Nephron progenitor cell (in vitro differentiated cells): Measurements from ENCODE around the gene THSD4.

Source experiments
- DNase-seq: peaks from one replicate; pipeline ENCODE4 v3.0.0; 2021
- H3K27ac Mint-ChIP-seq: 2 replicates; pipeline ENCODE4 v1.8.0; 2021; ENCODE audit warnings: mild to moderate bottlenecking, moderate library complexity, mixed read lengths
- H3K27me3 Mint-ChIP-seq: 2 replicates; pipeline ENCODE4 v1.8.0; 2021; ENCODE audit warnings: mild to moderate bottlenecking, low read depth, mixed read lengths; ENCODE audit not compliant: poor library complexity
- H3K36me3 Mint-ChIP-seq: 2 replicates; pipeline ENCODE4 v1.8.0; 2021; ENCODE audit warnings: low read depth, mixed read lengths
- H3K4me1 Mint-ChIP-seq: 2 replicates; pipeline ENCODE4 v1.8.0; 2021; ENCODE audit warnings: mixed read lengths
- H3K4me3 Mint-ChIP-seq: 2 replicates; pipeline ENCODE4 v1.8.0; 2021; ENCODE audit warnings: mild to moderate bottlenecking, moderate library complexity, mixed read lengths
- H3K9me3 Mint-ChIP-seq: 2 replicates; pipeline ENCODE4 v1.8.0; 2021; ENCODE audit warnings: mild to moderate bottlenecking, moderate library complexity, mixed read lengths
- TF ChIP-seq, protein P1 (sequence below): fragments of 200-600 bp; sonication (generic); IDR thresholded peaks from 2 replicates; pipeline ENCODE4 v1.5.0; 2021; ENCODE audit warnings: antibody characterized with exemption

THSD4 gene

DNA sequence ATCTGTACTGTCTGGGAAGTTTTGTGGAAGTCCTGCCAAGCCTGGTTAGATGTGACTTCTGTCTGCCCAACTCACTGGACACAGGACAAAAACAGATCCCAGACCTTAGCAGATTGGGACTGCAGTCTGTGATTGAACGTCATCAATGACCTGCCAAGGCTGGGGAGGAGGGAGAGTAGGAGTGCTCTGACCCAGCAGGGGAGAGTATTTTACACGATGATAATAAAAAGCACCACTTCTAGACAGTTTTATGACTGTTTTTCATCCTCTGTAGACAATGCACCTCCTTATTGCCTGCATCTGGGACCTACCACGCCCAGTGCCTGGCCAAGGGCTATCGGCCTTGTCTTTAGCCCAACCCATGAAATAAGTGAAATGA is 592.8 kb downstream of the THSD4 start:
- no peak overlapping the region for H3K27ac Mint-ChIP-seq
- TF ChIP-seq, protein P1, sequence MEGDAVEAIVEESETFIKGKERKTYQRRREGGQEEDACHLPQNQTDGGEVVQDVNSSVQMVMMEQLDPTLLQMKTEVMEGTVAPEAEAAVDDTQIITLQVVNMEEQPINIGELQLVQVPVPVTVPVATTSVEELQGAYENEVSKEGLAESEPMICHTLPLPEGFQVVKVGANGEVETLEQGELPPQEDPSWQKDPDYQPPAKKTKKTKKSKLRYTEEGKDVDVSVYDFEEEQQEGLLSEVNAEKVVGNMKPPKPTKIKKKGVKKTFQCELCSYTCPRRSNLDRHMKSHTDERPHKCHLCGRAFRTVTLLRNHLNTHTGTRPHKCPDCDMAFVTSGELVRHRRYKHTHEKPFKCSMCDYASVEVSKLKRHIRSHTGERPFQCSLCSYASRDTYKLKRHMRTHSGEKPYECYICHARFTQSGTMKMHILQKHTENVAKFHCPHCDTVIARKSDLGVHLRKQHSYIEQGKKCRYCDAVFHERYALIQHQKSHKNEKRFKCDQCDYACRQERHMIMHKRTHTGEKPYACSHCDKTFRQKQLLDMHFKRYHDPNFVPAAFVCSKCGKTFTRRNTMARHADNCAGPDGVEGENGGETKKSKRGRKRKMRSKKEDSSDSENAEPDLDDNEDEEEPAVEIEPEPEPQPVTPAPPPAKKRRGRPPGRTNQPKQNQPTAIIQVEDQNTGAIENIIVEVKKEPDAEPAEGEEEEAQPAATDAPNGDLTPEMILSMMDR = no peak
- DNase-seq = no peak
- peaks cover 3% of the 10 kb centered on the region for H3K27me3 Mint-ChIP-seq
- no peaks in the 10 kb centered on the region for H3K9me3 Mint-ChIP-seq
- H3K4me1 Mint-ChIP-seq = peaks cover 53% of the 10 kb centered on the region
- peaks cover 8% of the 10 kb centered on the region for H3K36me3 Mint-ChIP-seq
- no peak overlapping the region for H3K4me3 Mint-ChIP-seq

GRCh38 chr15:71708741-71709140 is 593.5 kb downstream of the THSD4 start:
- Mint-ChIP-seq H3K9me3 (no peaks in the 10 kb centered on the region), H3K36me3 (peaks cover 8% of the 10 kb centered on the region), H3K27me3 (peaks cover 3% of the 10 kb centered on the region), H3K4me3 (no peak overlapping the region), H3K4me1 (peaks cover 59% of the 10 kb centered on the region), H3K27ac (no peak overlapping the region)
- DNase-seq = no peak
- TF ChIP-seq, protein P1 = no peak

DNA sequence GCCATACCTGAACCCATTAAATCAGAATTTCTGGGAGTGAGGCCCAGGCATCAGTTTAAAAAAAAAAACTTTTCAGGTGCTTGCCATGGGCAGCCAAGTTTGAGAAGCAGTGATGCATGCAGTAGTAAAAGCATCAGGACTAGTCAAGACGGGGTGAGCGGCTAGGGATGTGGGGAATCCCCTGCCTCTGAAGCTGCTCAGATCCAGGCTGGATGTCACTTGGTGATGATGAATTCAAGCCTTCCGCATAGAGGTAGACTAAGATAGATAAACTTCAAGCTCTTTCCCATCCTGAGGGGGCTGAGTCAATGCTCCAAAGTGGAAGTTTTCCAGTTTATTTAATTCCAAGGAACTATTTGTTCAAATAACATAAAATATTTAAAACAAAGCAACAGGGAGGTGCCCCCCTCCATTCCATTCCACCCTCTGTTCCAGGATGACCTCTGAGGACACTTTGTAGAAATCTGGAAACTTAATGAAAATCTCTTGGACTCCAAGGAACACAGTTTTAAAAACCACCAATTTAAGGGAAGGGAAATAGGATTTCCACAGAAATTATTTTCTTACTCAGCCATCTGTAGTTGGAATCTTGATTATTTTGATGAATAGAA is 594.6 kb downstream of the THSD4 start:
- H3K4me1 Mint-ChIP-seq = peaks cover 56% of the 10 kb centered on the region
- DNase-seq = no peak
- H3K27ac Mint-ChIP-seq = no peak overlapping the region
- no peaks in the 10 kb centered on the region for H3K27me3 Mint-ChIP-seq
- TF ChIP-seq, protein P1 = no peak
- H3K9me3 Mint-ChIP-seq = no peaks in the 10 kb centered on the region
- H3K4me3 Mint-ChIP-seq = no peak overlapping the region
- H3K36me3 Mint-ChIP-seq = no peaks in the 10 kb centered on the region

DNA sequence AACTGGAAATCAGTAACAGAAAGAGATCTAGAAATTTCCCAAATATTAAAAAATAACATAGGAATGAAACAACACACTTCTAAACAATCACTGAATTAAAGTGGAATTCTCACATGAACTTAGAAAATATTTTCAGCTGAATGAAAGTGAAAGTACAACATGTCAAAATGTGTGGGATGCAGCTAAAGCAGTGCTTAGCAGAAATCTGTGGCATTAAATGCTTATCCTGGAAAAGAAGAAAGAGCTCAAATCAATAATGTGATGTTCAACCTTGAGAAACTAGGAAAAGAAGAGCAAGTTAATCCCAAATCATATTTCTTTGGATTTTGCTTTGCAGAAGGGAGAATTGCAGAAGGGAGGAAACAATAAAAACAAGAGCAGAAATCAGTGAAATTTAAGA is 596.9 kb downstream of the THSD4 start:
- H3K27me3 Mint-ChIP-seq = peaks cover 2% of the 10 kb centered on the region
- peaks cover 51% of the 10 kb centered on the region for H3K4me1 Mint-ChIP-seq
- H3K27ac Mint-ChIP-seq = no peak overlapping the region
- no peaks in the 10 kb centered on the region for H3K9me3 Mint-ChIP-seq
- DNase-seq = no peak
- H3K36me3 Mint-ChIP-seq = no peaks in the 10 kb centered on the region
- TF ChIP-seq, protein P1 = no peak
- H3K4me3 Mint-ChIP-seq = no peak overlapping the region

DNA sequence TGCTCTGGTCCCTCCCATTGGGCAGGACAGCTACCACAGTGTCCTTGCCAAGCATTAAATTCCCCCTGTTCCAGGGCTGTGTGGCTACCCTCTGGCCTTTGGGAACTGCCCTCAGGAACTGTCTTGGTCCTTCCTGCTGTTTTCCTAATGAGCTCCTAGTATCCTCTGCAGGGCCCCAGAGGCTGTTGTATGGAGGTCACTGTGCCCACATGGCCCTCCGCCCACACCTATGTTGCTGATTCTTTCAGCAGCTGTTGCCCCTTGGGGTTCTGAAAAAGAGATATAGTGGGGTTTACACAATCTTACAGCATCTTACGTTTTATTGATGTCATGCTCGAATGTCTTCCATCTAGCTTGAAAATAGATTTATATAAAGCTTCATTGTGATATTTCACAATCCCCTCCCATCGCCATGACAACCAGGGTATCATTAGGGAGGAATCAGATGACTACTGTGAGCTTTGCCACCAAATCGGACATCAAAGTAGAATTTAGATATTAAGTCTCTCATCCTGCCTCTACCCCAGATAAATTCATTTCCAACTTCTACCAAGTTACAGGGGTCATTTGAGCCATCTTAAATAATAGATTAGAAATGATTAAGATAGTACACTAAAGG is 598.0 kb downstream of the THSD4 start:
- H3K27ac Mint-ChIP-seq = no peak overlapping the region
- TF ChIP-seq, protein P1 = no peak
- H3K4me1 Mint-ChIP-seq = peaks cover 45% of the 10 kb centered on the region
- no peaks in the 10 kb centered on the region for H3K36me3 Mint-ChIP-seq
- DNase-seq = no peak
- no peaks in the 10 kb centered on the region for H3K9me3 Mint-ChIP-seq
- H3K27me3 Mint-ChIP-seq = peaks cover 5% of the 10 kb centered on the region
- no peak overlapping the region for H3K4me3 Mint-ChIP-seq

- no peak for DNase-seq
- H3K36me3 Mint-ChIP-seq = no peaks in the 10 kb centered on the region
- H3K4me3 Mint-ChIP-seq = no peak overlapping the region
- no peaks in the 10 kb centered on the region for H3K9me3 Mint-ChIP-seq
- peaks cover 7% of the 10 kb centered on the region for H3K27me3 Mint-ChIP-seq
- TF ChIP-seq, protein P1 = no peak
- no peak overlapping the region for H3K27ac Mint-ChIP-seq
- peaks cover 31% of the 10 kb centered on the region for H3K4me1 Mint-ChIP-seq
These were observed 600.6 kb downstream of the THSD4 start for GRCh38 chr15:71715914-71716313.
